Glutamatergic neuron (in vitro differentiated cells): ENCODE results near the gene CTNND2. TPM values are rescaled to one million over a fixed set of nuclear protein-coding genes. Genes with fewer than 3 reads are reported as not detected.

ENCODE experiments used
- DNase-seq: peaks from one replicate; pipeline ENCODE4 v3.0.0; 2022
- H3K27ac Mint-ChIP-seq: one replicate; pipeline ENCODE4 v1.8.0; 2020; ENCODE audit warnings: mild to moderate bottlenecking, mixed read lengths, inconsistent platforms; ENCODE audit not compliant: unreplicated experiment
- H3K27me3 Mint-ChIP-seq: one replicate; pipeline ENCODE4 v1.8.0; 2020; ENCODE audit warnings: mild to moderate bottlenecking, moderate library complexity, mixed read lengths, inconsistent platforms; ENCODE audit not compliant: unreplicated experiment
- H3K36me3 Mint-ChIP-seq: one replicate; pipeline ENCODE4 v1.8.0; 2020; ENCODE audit warnings: mild to moderate bottlenecking, mixed read lengths, inconsistent platforms; ENCODE audit not compliant: unreplicated experiment
- H3K4me1 Mint-ChIP-seq: one replicate; pipeline ENCODE4 v1.8.0; 2020; ENCODE audit warnings: mild to moderate bottlenecking, low read depth, mixed read lengths, inconsistent platforms; ENCODE audit not compliant: unreplicated experiment
- H3K4me3 Mint-ChIP-seq: one replicate; pipeline ENCODE4 v1.8.0; 2020; ENCODE audit warnings: mild to moderate bottlenecking, mixed read lengths, inconsistent platforms; ENCODE audit not compliant: unreplicated experiment
- H3K9me3 Mint-ChIP-seq: one replicate; pipeline ENCODE4 v1.8.0; 2020; ENCODE audit warnings: mild to moderate bottlenecking, moderate library complexity, mixed read lengths, inconsistent platforms; ENCODE audit not compliant: unreplicated experiment
- total RNA-seq: library from RNA; stranded (reverse); fragmentation: NEBNext Ultra II Directional; extraction: Animal tissue kit (Norgen Biotek cat#: 25700); gene quantifications from one replicate; pipeline ENCODE4 v1.2.1, GENCODE V29; 2021; ENCODE audit not compliant: unreplicated experiment
- TF ChIP-seq, protein P1 (sequence below): fragments of 200-600 bp; sonication (generic); IDR thresholded peaks from one replicate; pipeline ENCODE4 v1.5.0; 2021; ENCODE audit not compliant: partially characterized antibody, unreplicated experiment

Gene CTNND2
- total RNA-seq, 1 donor from 2014 or later, result 134 TPM

DNA sequence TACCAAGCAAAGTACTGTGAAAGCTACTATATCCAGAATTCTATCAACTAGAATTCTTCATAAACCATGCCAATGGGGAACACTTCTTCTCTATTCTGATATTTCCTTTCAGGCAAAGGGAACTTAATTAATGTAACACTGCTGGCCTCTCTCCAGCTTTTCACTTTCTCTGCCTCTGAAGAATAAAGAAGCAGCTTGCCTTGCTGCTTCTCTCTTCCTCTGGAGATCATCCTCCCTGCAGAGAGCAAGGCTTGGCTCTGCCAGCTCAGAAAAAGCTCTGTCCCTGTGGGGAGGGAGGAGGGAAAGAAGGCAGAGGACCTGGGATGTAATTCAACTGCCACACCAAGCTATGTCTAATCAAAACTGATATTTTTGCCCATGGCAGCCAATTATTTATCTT is 6.5 kb downstream of the CTNND2 start:
- H3K27me3 Mint-ChIP-seq, result no peaks in the 10 kb centered on the region
- H3K27ac Mint-ChIP-seq, result no peak overlapping the region
- TF ChIP-seq, protein P1, sequence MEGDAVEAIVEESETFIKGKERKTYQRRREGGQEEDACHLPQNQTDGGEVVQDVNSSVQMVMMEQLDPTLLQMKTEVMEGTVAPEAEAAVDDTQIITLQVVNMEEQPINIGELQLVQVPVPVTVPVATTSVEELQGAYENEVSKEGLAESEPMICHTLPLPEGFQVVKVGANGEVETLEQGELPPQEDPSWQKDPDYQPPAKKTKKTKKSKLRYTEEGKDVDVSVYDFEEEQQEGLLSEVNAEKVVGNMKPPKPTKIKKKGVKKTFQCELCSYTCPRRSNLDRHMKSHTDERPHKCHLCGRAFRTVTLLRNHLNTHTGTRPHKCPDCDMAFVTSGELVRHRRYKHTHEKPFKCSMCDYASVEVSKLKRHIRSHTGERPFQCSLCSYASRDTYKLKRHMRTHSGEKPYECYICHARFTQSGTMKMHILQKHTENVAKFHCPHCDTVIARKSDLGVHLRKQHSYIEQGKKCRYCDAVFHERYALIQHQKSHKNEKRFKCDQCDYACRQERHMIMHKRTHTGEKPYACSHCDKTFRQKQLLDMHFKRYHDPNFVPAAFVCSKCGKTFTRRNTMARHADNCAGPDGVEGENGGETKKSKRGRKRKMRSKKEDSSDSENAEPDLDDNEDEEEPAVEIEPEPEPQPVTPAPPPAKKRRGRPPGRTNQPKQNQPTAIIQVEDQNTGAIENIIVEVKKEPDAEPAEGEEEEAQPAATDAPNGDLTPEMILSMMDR, result no peak

DNA sequence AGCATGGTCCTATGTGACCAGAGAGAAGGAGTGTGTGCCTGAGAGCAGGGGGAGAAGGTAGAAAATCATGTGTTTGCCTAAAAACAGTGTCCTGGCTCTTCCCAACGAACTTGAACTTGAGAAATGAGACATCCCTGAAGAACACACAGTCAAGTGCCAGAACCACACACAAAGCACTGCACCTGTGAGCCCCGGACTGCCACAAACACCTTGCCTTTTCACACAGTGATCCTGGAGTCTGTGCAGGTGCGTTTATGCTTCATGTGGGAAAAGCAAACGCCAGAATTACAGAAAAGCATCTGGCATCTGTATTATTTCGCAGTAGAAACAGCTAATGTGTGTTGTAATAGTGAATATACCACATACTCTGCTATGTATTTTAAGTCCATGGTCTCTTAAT is 9.3 kb downstream of the CTNND2 start:
- H3K4me3 Mint-ChIP-seq, result no peak overlapping the region
- H3K27ac Mint-ChIP-seq, result peak overlapping the region; percentile 3
- H3K27me3 Mint-ChIP-seq, result no peaks in the 10 kb centered on the region
- peaks cover 4% of the 10 kb centered on the region for H3K4me1 Mint-ChIP-seq
- no peak for DNase-seq
- TF ChIP-seq, protein P1, result no peak
- no peaks in the 10 kb centered on the region for H3K9me3 Mint-ChIP-seq
- H3K36me3 Mint-ChIP-seq, result no peaks in the 10 kb centered on the region

More for the DNA sequence above, 6.5 kb downstream of the CTNND2 start:
- no peak for DNase-seq
- Mint-ChIP-seq H3K36me3 (no peaks in the 10 kb centered on the region), H3K4me3 (no peak overlapping the region), H3K9me3 (peaks cover 1% of the 10 kb centered on the region), H3K4me1 (peaks cover 13% of the 10 kb centered on the region)

DNA sequence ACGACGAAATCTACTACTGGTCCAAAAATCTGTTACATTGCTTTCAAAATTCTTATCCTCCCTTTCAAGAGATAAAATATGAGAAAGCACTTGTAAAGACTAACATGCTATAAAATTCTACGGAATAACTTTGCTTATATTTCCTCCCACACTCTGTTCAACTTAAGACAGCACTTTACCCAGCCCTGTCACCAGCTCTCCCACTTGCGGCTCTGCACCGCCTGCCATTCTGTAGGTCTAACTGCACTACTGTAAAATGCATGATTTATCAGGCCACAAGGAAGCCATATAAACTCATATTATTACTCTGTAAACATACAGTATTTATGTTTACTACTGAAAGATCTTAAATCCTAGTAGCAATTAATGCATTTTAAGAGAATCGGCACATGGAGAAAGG is 11.4 kb downstream of the CTNND2 start:
- peaks cover 2% of the 10 kb centered on the region for H3K4me1 Mint-ChIP-seq

DNA sequence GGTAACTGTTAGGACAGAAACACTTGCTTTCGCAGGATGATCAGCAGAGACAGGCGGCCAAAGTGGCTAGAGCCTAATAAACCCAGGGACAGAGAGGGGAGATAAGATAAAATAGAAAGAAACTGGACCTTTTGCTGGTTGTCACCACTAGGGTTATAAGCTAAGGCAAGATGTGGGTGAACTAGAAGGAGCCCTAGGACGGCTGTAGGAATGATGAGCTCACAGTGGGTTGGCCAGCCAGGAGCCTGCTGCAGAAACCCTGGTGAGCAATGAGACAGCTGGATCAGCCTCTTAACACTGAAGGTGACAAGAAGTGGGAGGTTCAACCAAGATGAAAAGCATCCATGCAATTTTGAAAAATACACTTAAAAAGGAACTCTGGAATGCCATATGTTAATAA is 13.5 kb downstream of the CTNND2 start:
- H3K4me3 Mint-ChIP-seq, result no peak overlapping the region
- no peak overlapping the region for H3K27ac Mint-ChIP-seq
- TF ChIP-seq, protein P1, result no peak
- no peak for DNase-seq
- no peaks in the 10 kb centered on the region for H3K27me3 Mint-ChIP-seq
- no peaks in the 10 kb centered on the region for H3K9me3 Mint-ChIP-seq
- no peaks in the 10 kb centered on the region for H3K36me3 Mint-ChIP-seq
- H3K4me1 Mint-ChIP-seq, result no peaks in the 10 kb centered on the region

More for the DNA sequence above, 11.4 kb downstream of the CTNND2 start:
- TF ChIP-seq, protein P1, result no peak
- no peaks in the 10 kb centered on the region for H3K27me3 Mint-ChIP-seq
- no peaks in the 10 kb centered on the region for H3K9me3 Mint-ChIP-seq
- no peak for DNase-seq
- no peak overlapping the region for H3K27ac Mint-ChIP-seq
- H3K36me3 Mint-ChIP-seq, result no peaks in the 10 kb centered on the region
- no peak overlapping the region for H3K4me3 Mint-ChIP-seq

DNA sequence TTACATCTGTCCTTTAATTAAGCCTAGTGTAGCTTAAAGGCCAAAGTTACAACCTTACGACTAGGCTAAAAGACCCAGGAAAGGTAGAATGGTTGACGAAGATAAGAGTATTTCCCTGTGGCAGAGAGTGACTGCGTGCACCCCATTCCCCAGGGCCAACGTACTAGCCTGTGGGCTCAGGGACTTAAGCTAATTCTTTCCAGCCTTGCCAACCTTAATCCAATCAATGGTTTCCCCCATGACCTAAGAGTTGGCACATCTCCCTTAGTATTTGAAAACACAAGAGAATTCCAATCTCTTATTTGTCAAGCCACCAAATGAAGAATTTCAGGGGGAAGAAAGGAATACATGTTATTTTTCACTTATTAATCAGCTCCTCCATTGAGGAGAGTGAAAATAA is 16.0 kb downstream of the CTNND2 start:
- H3K4me3 Mint-ChIP-seq, result no peak overlapping the region
- H3K4me1 Mint-ChIP-seq, result no peaks in the 10 kb centered on the region
- no peak overlapping the region for H3K27ac Mint-ChIP-seq
- H3K27me3 Mint-ChIP-seq, result peaks cover 3% of the 10 kb centered on the region
- TF ChIP-seq, protein P1, result no peak
- no peak for DNase-seq
- peaks cover 2% of the 10 kb centered on the region for H3K9me3 Mint-ChIP-seq
- H3K36me3 Mint-ChIP-seq, result no peaks in the 10 kb centered on the region
